Vagina (tissue), 2 donors: ENCODE results near the gene PRR29. TPM values are rescaled to one million over a fixed set of nuclear protein-coding genes. Genes with fewer than 3 reads are reported as not detected.

Experiments
- DNase-seq, 2 donors: peaks; one replicate each; pipeline ENCODE4 v3.0.0-alpha.2; 2017; ENCODE audit errors: extremely low spot score in 2 of 2
- H3K27ac ChIP-seq: fragments of 200-600 bp; sonication (generic); one replicate; pipeline ENCODE4 v1.5.1; 2019
- H3K27me3 ChIP-seq: fragments of 200-600 bp; sonication (generic); one replicate; pipeline ENCODE4 v1.5.1; 2019
- H3K36me3 ChIP-seq, 2 donors: fragments of 200-600 bp; sonication (generic); one replicate each; pipeline ENCODE4 v1.5.1; 2017 to 2019
- H3K4me1 ChIP-seq: fragments of 200-600 bp; sonication (generic); one replicate; pipeline ENCODE4 v1.5.1; 2019
- H3K4me3 ChIP-seq, 2 donors: fragments of 200-600 bp; sonication (generic); 1 replicate in 1 of 2; 2 replicates in 1 of 2; pipeline ENCODE4 v1.5.1; 2016 to 2019
- H3K9me3 ChIP-seq: fragments of 200-600 bp; sonication (generic); one replicate; pipeline ENCODE4 v1.5.1; 2019
- POLR2A ChIP-seq, 2 donors: fragments of 450-650 bp; IDR thresholded peaks; one replicate each; pipeline ENCODE4 v1.6.1; 2017; ENCODE audit warnings: antibody characterized with exemption in 2 of 2, mild to moderate bottlenecking in 2 of 2, moderate library complexity in 2 of 2
- POLR2AphosphoS5 ChIP-seq, 2 donors: sonication (generic); formaldehyde crosslinking; IDR thresholded peaks; one replicate each; pipeline ENCODE4 v1.9.0; 2017; ENCODE audit warnings: antibody characterized with exemption in 2 of 2, mild to moderate bottlenecking in 2 of 2, low read depth in 1 of 2; ENCODE audit not compliant: insufficient read depth in 1 of 2
- intact Hi-C: fragments of 100-400 bp; cut with DNase I; formaldehyde crosslinking; loops from one replicate; pipeline ENCODE4 v1.15.1; 2023
- total RNA-seq: library from RNA; depleted of rRNA; stranded (reverse); fragments of >200 nt; gene quantifications from one replicate; pipeline ENCODE4 v1.2.3, GENCODE V29; 2016
- TF ChIP-seq, protein P1 (sequence below), 3 experiments: fragments of 450-650 bp in 2 of 3; fragments of 200-600 bp in 1 of 3; sonication (generic) in 1 of 3; IDR thresholded peaks; one replicate each; pipeline ENCODE4 v1.5.1; 2017 to 2019; ENCODE audit warnings: antibody characterized with exemption in 3 of 3, mild to moderate bottlenecking in 2 of 3, moderate library complexity in 2 of 3

The PRR29 gene
- total RNA-seq, 1 donor from 2014 or later, result not detected

DNA sequence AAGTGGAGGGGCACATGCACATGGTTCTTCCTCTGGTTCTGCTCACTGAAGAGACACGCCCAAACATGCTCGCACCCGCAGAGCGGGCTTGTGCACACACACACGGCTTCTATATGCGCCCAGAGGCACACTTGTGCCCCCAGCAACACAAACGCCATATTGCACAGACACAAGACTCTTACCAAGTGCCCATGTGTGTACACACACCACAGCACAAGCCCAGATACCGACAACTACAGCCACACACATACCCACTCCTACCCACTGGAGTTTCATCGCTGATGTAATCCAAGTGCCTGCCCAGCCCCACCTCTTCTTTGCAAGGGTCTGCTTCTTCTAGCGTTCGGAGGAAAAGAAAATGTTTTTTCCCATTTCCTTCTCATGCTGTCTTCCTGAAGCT is 6.5 kb upstream of the PRR29 start:
- Histone ChIP-seq H3K36me3 (no peaks in the 10 kb centered on the region), H3K27ac (no peak overlapping the region), H3K27me3 (no peaks in the 10 kb centered on the region), H3K4me3 (no peak overlapping the region), H3K4me1 (peaks cover 8% of the 10 kb centered on the region), H3K9me3 (no peaks in the 10 kb centered on the region)
- intact Hi-C loops, result no loop called here
- no peak for DNase-seq
- TF ChIP-seq POLR2A (IDR thresholded peaks at IDR 0.05), result no peak
- TF ChIP-seq, protein P1, sequence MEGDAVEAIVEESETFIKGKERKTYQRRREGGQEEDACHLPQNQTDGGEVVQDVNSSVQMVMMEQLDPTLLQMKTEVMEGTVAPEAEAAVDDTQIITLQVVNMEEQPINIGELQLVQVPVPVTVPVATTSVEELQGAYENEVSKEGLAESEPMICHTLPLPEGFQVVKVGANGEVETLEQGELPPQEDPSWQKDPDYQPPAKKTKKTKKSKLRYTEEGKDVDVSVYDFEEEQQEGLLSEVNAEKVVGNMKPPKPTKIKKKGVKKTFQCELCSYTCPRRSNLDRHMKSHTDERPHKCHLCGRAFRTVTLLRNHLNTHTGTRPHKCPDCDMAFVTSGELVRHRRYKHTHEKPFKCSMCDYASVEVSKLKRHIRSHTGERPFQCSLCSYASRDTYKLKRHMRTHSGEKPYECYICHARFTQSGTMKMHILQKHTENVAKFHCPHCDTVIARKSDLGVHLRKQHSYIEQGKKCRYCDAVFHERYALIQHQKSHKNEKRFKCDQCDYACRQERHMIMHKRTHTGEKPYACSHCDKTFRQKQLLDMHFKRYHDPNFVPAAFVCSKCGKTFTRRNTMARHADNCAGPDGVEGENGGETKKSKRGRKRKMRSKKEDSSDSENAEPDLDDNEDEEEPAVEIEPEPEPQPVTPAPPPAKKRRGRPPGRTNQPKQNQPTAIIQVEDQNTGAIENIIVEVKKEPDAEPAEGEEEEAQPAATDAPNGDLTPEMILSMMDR (IDR thresholded peaks at IDR 0.05), result no peak
- TF ChIP-seq POLR2AphosphoS5 (IDR thresholded peaks at IDR 0.05; ENCODE audit: insufficient read depth in 1 of 2, low read depth in 1 of 2), result no peak

DNA sequence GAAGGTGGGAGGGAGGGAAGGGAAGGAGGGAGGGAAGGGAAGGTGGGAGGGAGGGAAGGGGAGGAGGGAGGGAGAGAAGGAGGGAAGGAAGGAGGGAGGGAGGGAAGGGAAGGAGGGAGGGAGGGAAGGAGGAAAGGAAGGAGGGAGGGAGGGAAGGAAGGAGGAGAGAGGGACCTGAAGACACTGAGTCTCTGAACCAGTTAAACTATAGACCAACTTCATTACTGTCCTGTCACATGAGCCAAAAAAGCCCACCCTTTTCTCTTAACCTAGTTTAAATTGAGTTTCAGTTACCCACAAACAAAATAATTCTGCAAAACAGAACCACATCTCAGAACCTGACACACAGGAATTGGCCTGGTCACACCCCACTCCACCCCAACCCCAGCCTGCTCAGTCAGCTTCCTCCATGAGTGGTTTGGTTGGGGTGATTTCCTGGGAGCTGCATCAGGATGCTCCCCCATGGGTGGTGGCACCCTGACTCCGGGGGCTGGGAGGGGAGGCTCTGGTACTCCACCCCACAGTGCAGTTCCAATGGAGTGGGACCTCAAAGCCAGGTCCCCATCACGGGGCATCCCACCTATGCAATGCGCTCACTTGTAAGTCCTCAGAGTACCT is 4.7 kb upstream of the PRR29 start:
- intact Hi-C loops, result no loop called here
- DNase-seq, result no peak
- no peaks in the 10 kb centered on the region for H3K27me3 ChIP-seq
- peaks cover 21% of the 10 kb centered on the region for H3K4me1 ChIP-seq
- TF ChIP-seq POLR2A (IDR thresholded peaks at IDR 0.05), result no peak
- no peak overlapping the region for H3K4me3 ChIP-seq
- H3K9me3 ChIP-seq, result no peaks in the 10 kb centered on the region
- H3K27ac ChIP-seq, result no peak overlapping the region
- H3K36me3 ChIP-seq, result no peaks in the 10 kb centered on the region

DNA sequence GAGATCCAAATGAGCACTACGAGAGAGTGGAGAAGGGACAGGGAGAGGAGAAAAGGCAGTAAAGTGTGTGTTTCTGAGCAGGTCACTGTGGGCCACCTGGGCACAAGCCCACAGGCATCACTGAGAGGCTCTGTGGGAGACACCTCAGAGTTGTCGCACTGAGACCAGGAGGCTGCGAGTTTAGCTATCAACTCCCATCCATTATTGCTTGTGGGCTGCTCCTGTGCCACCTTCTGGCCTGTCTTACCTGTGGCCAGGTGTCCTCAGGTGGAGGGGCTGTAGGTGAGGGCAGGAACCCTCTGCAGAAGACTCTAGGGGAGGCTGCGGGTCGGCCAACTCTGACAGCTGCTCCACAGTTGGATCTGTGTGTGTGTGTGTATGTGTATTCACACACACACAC is 2.5 kb upstream of the PRR29 start:
- Histone ChIP-seq H3K9me3 (no peaks in the 10 kb centered on the region), H3K4me1 (peaks cover 22% of the 10 kb centered on the region), H3K27me3 (no peaks in the 10 kb centered on the region), H3K27ac (no peak overlapping the region), H3K4me3 (no peak overlapping the region), H3K36me3 (no peaks in the 10 kb centered on the region)
- TF ChIP-seq POLR2A (IDR thresholded peaks at IDR 0.05) (no peak), POLR2AphosphoS5 (IDR thresholded peaks at IDR 0.05; ENCODE audit: insufficient read depth in 1 of 2, low read depth in 1 of 2) (no peak)
- TF ChIP-seq, protein P1 (IDR thresholded peaks at IDR 0.05), result no peak
- intact Hi-C loops, result no loop called here
- DNase-seq, result no peak

DNA sequence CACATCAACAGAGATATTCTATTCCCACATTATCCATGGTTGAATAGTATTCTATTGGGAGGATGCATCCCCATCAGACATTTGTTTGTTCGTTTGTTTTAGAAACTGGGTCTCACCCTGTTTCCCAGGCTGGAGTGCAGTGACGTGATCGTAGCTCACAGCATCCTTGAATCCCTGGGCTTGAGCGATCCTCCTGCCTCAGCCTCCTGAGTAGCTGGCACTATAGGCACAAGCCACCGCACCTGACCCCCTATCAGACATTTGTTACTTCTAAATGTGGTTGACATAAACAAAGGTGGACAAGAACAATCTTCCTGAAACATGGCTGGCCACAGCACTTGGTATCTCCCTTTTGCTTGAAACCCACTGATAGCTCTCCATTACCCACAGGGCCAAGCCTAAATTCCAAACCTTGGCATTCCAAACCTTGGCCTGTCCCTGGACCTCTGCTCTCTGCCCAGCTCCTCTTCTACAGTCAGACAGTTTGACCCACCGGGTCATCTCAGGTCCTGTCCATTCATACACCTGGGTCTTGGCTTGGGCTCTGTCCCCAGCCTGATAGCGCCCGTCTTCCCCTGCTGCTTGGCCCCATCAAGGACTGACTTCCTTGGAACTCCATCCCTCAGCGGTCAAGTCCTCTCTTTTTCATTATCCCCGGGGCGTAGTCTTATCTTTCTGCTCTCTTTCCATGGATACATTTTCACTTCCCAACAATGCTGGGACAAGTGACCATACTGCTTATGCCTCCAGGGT is 1.5 kb upstream of the PRR29 start:
- no peaks in the 10 kb centered on the region for H3K9me3 ChIP-seq
- H3K27ac ChIP-seq, result no peak overlapping the region
- TF ChIP-seq POLR2A (IDR thresholded peaks at IDR 0.05) (no peak), POLR2AphosphoS5 (IDR thresholded peaks at IDR 0.05; ENCODE audit: insufficient read depth in 1 of 2, low read depth in 1 of 2) (no peak)
- TF ChIP-seq, protein P1 (IDR thresholded peaks at IDR 0.05), result no peak
- peaks cover 20% of the 10 kb centered on the region for H3K4me1 ChIP-seq
- H3K4me3 ChIP-seq, result no peak overlapping the region
- no peak for DNase-seq
- intact Hi-C loops, result no loop called here
- H3K27me3 ChIP-seq, result no peaks in the 10 kb centered on the region
- no peaks in the 10 kb centered on the region for H3K36me3 ChIP-seq

DNA sequence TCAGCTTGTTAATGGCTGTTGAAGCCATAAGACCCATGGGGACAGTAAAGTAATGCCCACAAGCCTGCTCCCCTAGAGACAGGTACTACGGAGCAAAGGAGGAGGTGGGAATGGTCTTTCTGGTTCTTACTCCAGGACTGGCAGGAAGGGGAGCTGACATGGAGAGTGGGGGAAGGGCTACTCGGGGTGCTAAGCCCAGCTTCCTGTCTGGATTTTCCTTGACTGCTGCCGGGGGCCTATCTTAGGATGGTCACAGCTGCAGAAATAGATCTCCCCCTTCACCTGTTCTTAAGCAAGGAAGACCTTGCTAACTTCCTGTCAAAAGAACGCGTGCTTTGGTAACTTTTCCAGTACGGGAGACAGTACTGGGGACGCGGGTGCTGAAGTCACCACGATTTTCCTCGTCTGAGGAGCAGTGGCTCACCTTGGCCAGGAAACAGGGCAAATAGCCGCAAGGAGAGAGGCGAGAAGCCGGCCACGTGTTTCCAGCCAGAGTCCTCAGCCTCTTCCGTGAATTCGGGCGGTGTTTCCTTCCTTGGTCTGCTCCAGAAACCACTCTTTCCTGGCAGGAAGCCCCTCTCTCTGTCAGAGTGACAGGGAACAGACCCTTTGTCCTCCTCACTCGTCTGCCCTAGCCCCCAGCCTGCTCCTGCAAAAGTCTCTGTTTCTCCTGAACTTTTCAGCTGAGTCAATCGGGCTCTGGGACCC is 656 bp upstream of the PRR29 start:
- Histone ChIP-seq H3K27ac (no peak overlapping the region), H3K36me3 (no peaks in the 10 kb centered on the region), H3K9me3 (no peaks in the 10 kb centered on the region), H3K4me1 (peaks cover 26% of the 10 kb centered on the region), H3K4me3 (peak overlapping the region; percentile 54 to 64), H3K27me3 (no peaks in the 10 kb centered on the region)
- TF ChIP-seq, protein P1 (IDR thresholded peaks at IDR 0.05), result no peak
- no peak for TF ChIP-seq POLR2A (IDR thresholded peaks at IDR 0.05)
- no peak for TF ChIP-seq POLR2AphosphoS5 (IDR thresholded peaks at IDR 0.05; ENCODE audit: insufficient read depth in 1 of 2, low read depth in 1 of 2)
- DNase-seq, result no peak
- intact Hi-C loops, result no loop called here
